ENCODE results near the gene BCAS4.

Gene BCAS4

GRCh38 chr20:50870561-50871161 is 75.8 kb downstream of the BCAS4 start:
- Histone ChIP-seq H3K4me1 (ENCODE audit: control insufficient read depth, insufficient read depth, low read length) (no peaks in the 10 kb centered on the region), H3K36me3 (ENCODE audit: control insufficient read depth in 2 of 2, insufficient read depth in 2 of 2, low read length in 2 of 2) (no peaks in the 10 kb centered on the region), H3K4me3 (ENCODE audit: low read length in 2 of 2) (no peak overlapping the region), H3K9me3 (ENCODE audit: control insufficient read depth in 2 of 2, low read length in 2 of 2) (no peaks in the 10 kb centered on the region), H3K27ac (ENCODE audit: low read length) (no peak overlapping the region), H3K9ac (ENCODE audit: low read length in 2 of 2) (no peak overlapping the region), H3K27me3 (ENCODE audit: control insufficient read depth in 1 of 2, insufficient read depth in 2 of 2, low read length in 2 of 2) (no peaks in the 10 kb centered on the region)

- Histone ChIP-seq H3K27me3 (ENCODE audit: control insufficient read depth in 1 of 2, insufficient read depth in 2 of 2, low read length in 2 of 2) (no peaks in the 10 kb centered on the region), H3K9ac (ENCODE audit: low read length in 2 of 2) (no peak overlapping the region), H3K36me3 (ENCODE audit: control insufficient read depth in 2 of 2, insufficient read depth in 2 of 2, low read length in 2 of 2) (peaks cover 0 to 5% of the 10 kb centered on the region in 2 donors), H3K27ac (ENCODE audit: low read length) (no peak overlapping the region), H3K4me1 (ENCODE audit: control insufficient read depth, insufficient read depth, low read length) (no peaks in the 10 kb centered on the region), H3K4me3 (ENCODE audit: low read length in 2 of 2) (no peak overlapping the region), H3K9me3 (ENCODE audit: control insufficient read depth in 2 of 2, low read length in 2 of 2) (no peaks in the 10 kb centered on the region)
Measured at GRCh38 chr20:50872560-50873425, 77.9 kb downstream of the BCAS4 start.

- Histone ChIP-seq H3K4me3 (ENCODE audit: low read length in 2 of 2) (no peak overlapping the region), H3K27ac (ENCODE audit: low read length) (no peak overlapping the region), H3K36me3 (ENCODE audit: control insufficient read depth in 2 of 2, insufficient read depth in 2 of 2, low read length in 2 of 2) (peaks cover 0 to 5% of the 10 kb centered on the region in 2 donors), H3K27me3 (ENCODE audit: control insufficient read depth in 1 of 2, insufficient read depth in 2 of 2, low read length in 2 of 2) (no peaks in the 10 kb centered on the region), H3K9me3 (ENCODE audit: control insufficient read depth in 2 of 2, low read length in 2 of 2) (no peaks in the 10 kb centered on the region), H3K4me1 (ENCODE audit: control insufficient read depth, insufficient read depth, low read length) (no peaks in the 10 kb centered on the region), H3K9ac (ENCODE audit: low read length in 2 of 2) (no peak overlapping the region)
Measured at GRCh38 chr20:50873585-50873984, 78.7 kb downstream of the BCAS4 start.

GRCh38 chr20:50874111-50874757 is 79.4 kb downstream of the BCAS4 start:
- H3K9ac ChIP-seq (ENCODE audit: low read length in 2 of 2): no peak overlapping the region
- no peaks in the 10 kb centered on the region for H3K9me3 ChIP-seq (ENCODE audit: control insufficient read depth in 2 of 2, low read length in 2 of 2)
- no peak overlapping the region for H3K4me3 ChIP-seq (ENCODE audit: low read length in 2 of 2)
- H3K27me3 ChIP-seq (ENCODE audit: control insufficient read depth in 1 of 2, insufficient read depth in 2 of 2, low read length in 2 of 2): no peaks in the 10 kb centered on the region
- H3K4me1 ChIP-seq (ENCODE audit: control insufficient read depth, insufficient read depth, low read length): no peaks in the 10 kb centered on the region
- H3K27ac ChIP-seq (ENCODE audit: low read length): no peak overlapping the region
- H3K36me3 ChIP-seq (ENCODE audit: control insufficient read depth in 2 of 2, insufficient read depth in 2 of 2, low read length in 2 of 2): peaks cover 0 to 5% of the 10 kb centered on the region in 2 donors

- Histone ChIP-seq H3K27me3 (ENCODE audit: control insufficient read depth in 1 of 2, insufficient read depth in 2 of 2, low read length in 2 of 2) (no peaks in the 10 kb centered on the region), H3K9me3 (ENCODE audit: control insufficient read depth in 2 of 2, low read length in 2 of 2) (no peaks in the 10 kb centered on the region), H3K4me3 (ENCODE audit: low read length in 2 of 2) (no peak overlapping the region), H3K9ac (ENCODE audit: low read length in 2 of 2) (no peak overlapping the region), H3K36me3 (ENCODE audit: control insufficient read depth in 2 of 2, insufficient read depth in 2 of 2, low read length in 2 of 2) (peaks cover 0 to 5% of the 10 kb centered on the region in 2 donors), H3K27ac (ENCODE audit: low read length) (no peak overlapping the region), H3K4me1 (ENCODE audit: control insufficient read depth, insufficient read depth, low read length) (no peaks in the 10 kb centered on the region)
Measured at GRCh38 chr20:50874758-50875665, 80.2 kb downstream of the BCAS4 start.

GRCh38 chr20:50876063-50876685 is 81.3 kb downstream of the BCAS4 start:
- H3K27me3 ChIP-seq (ENCODE audit: control insufficient read depth in 1 of 2, insufficient read depth in 2 of 2, low read length in 2 of 2): no peaks in the 10 kb centered on the region
- peaks cover 0 to 5% of the 10 kb centered on the region in 2 donors for H3K36me3 ChIP-seq (ENCODE audit: control insufficient read depth in 2 of 2, insufficient read depth in 2 of 2, low read length in 2 of 2)
- no peak overlapping the region for H3K4me3 ChIP-seq (ENCODE audit: low read length in 2 of 2)
- no peaks in the 10 kb centered on the region for H3K4me1 ChIP-seq (ENCODE audit: control insufficient read depth, insufficient read depth, low read length)
- no peaks in the 10 kb centered on the region for H3K9me3 ChIP-seq (ENCODE audit: control insufficient read depth in 2 of 2, low read length in 2 of 2)
- H3K9ac ChIP-seq (ENCODE audit: low read length in 2 of 2): no peak overlapping the region
- H3K27ac ChIP-seq (ENCODE audit: low read length): no peak overlapping the region

- no peak overlapping the region for H3K27ac ChIP-seq (ENCODE audit: low read length)
- H3K36me3 ChIP-seq (ENCODE audit: control insufficient read depth in 2 of 2, insufficient read depth in 2 of 2, low read length in 2 of 2): peaks cover 0 to 5% of the 10 kb centered on the region in 2 donors
- H3K27me3 ChIP-seq (ENCODE audit: control insufficient read depth in 1 of 2, insufficient read depth in 2 of 2, low read length in 2 of 2): no peaks in the 10 kb centered on the region
- H3K4me1 ChIP-seq (ENCODE audit: control insufficient read depth, insufficient read depth, low read length): no peaks in the 10 kb centered on the region
- no peaks in the 10 kb centered on the region for H3K9me3 ChIP-seq (ENCODE audit: control insufficient read depth in 2 of 2, low read length in 2 of 2)
- H3K9ac ChIP-seq (ENCODE audit: low read length in 2 of 2): no peak overlapping the region
- no peak overlapping the region for H3K4me3 ChIP-seq (ENCODE audit: low read length in 2 of 2)
Measured at GRCh38 chr20:50876816-50877215, 82.0 kb downstream of the BCAS4 start.

- Histone ChIP-seq H3K36me3 (ENCODE audit: control insufficient read depth in 2 of 2, insufficient read depth in 2 of 2, low read length in 2 of 2) (peaks cover 0 to 5% of the 10 kb centered on the region in 2 donors), H3K4me3 (ENCODE audit: low read length in 2 of 2) (no peak overlapping the region), H3K9me3 (ENCODE audit: control insufficient read depth in 2 of 2, low read length in 2 of 2) (no peaks in the 10 kb centered on the region), H3K4me1 (ENCODE audit: control insufficient read depth, insufficient read depth, low read length) (no peaks in the 10 kb centered on the region), H3K27me3 (ENCODE audit: control insufficient read depth in 1 of 2, insufficient read depth in 2 of 2, low read length in 2 of 2) (no peaks in the 10 kb centered on the region), H3K27ac (ENCODE audit: low read length) (no peak overlapping the region), H3K9ac (ENCODE audit: low read length in 2 of 2) (no peak overlapping the region)
Measured at GRCh38 chr20:50877232-50877743, 82.4 kb downstream of the BCAS4 start.

- no peaks in the 10 kb centered on the region for H3K9me3 ChIP-seq (ENCODE audit: control insufficient read depth in 2 of 2, low read length in 2 of 2)
- no peaks in the 10 kb centered on the region for H3K4me1 ChIP-seq (ENCODE audit: control insufficient read depth, insufficient read depth, low read length)
- no peaks in the 10 kb centered on the region for H3K27me3 ChIP-seq (ENCODE audit: control insufficient read depth in 1 of 2, insufficient read depth in 2 of 2, low read length in 2 of 2)
- no peak overlapping the region for H3K9ac ChIP-seq (ENCODE audit: low read length in 2 of 2)
- no peak overlapping the region for H3K27ac ChIP-seq (ENCODE audit: low read length)
- no peak overlapping the region for H3K4me3 ChIP-seq (ENCODE audit: low read length in 2 of 2)
- H3K36me3 ChIP-seq (ENCODE audit: control insufficient read depth in 2 of 2, insufficient read depth in 2 of 2, low read length in 2 of 2): peaks cover 0 to 5% of the 10 kb centered on the region in 2 donors
Measured at GRCh38 chr20:50879649-50880550, 85.0 kb downstream of the BCAS4 start.
